Ascending aorta (tissue), 2 donors: Measurements from ENCODE around the gene USP2. TPM values are rescaled to one million over a fixed set of nuclear protein-coding genes. Genes with fewer than 3 reads are reported as not detected.

Experiments used
- DNase-seq, 2 donors: peaks; one replicate each; pipeline ENCODE4 v3.0.0-alpha.2; 2019; ENCODE audit warnings: low spot score in 2 of 2
- H3K27ac ChIP-seq, 2 donors: fragments of 200-600 bp; sonication (generic); one replicate each; pipeline ENCODE4 v1.5.1; 2016 to 2017; ENCODE audit warnings: mild to moderate bottlenecking in 1 of 2
- H3K27me3 ChIP-seq: fragments of 200-600 bp; sonication (generic); one replicate; pipeline ENCODE4 v1.5.1; 2017
- H3K36me3 ChIP-seq, 2 donors: fragments of 200-600 bp; sonication (generic); one replicate each; pipeline ENCODE4 v1.5.1; 2016
- H3K4me1 ChIP-seq, 2 donors: fragments of 200-600 bp; sonication (generic); one replicate each; pipeline ENCODE4 v1.5.1; 2016 to 2017; ENCODE audit warnings: mild to moderate bottlenecking in 1 of 2
- H3K4me3 ChIP-seq, 2 donors: fragments of 200-600 bp; sonication (generic); one replicate each; pipeline ENCODE4 v1.5.1; 2016 to 2017; ENCODE audit warnings: mild to moderate bottlenecking in 1 of 2
- H3K9me3 ChIP-seq, 2 donors: fragments of 200-600 bp; sonication (generic); one replicate each; pipeline ENCODE4 v1.5.1; 2016
- CTCF ChIP-seq, 3 experiments: fragments of 200-600 bp in 2 of 3; fragments of 450-650 bp in 1 of 3; sonication (generic) in 2 of 3; IDR thresholded peaks; one replicate each; pipeline ENCODE4 v1.5.1; 2016 to 2019; ENCODE audit warnings: antibody characterized with exemption in 3 of 3, mild to moderate bottlenecking in 1 of 3, moderate library complexity in 1 of 3
- intact Hi-C: fragments of 100-400 bp; cut with DNase I; formaldehyde crosslinking; loops from one replicate; pipeline ENCODE4 v1.15.1; 2023
- total RNA-seq: library from RNA; depleted of rRNA; stranded (reverse); fragments of >200 nt; gene quantifications from one replicate; pipeline ENCODE4 v1.1.0, GENCODE V29; 2016

Gene USP2
- total RNA-seq, 1 donor from 2014 or later, result not detected

GRCh38 chr11:119423509-119424254 lies 42.2 kb upstream of the USP2 start:
- TF ChIP-seq CTCF (IDR thresholded peaks at IDR 0.05), result no peak
- no peak for DNase-seq
- Histone ChIP-seq H3K27me3 (no peaks in the 10 kb centered on the region), H3K36me3 (no peaks in the 10 kb centered on the region), H3K27ac (no peak overlapping the region), H3K4me3 (peak overlapping the region in 1 of 2 donors; percentile 59), H3K4me1 (peaks cover 3 to 9% of the 10 kb centered on the region in 2 donors), H3K9me3 (no peaks in the 10 kb centered on the region)
- intact Hi-C loops, result no loop called here

- TF ChIP-seq CTCF (IDR thresholded peaks at IDR 0.05), result no peak
- Histone ChIP-seq H3K4me1 (peaks cover 3 to 12% of the 10 kb centered on the region in 2 donors), H3K36me3 (no peaks in the 10 kb centered on the region), H3K27ac (no peak within 1 kb of the TSS), H3K27me3 (no peaks in the 10 kb centered on the region), H3K9me3 (no peaks in the 10 kb centered on the region), H3K4me3 (peak within 1 kb of the TSS; percentile 5 to 59)
- intact Hi-C loops, result no loop called here
- no peak for DNase-seq
These were observed 41.5 kb upstream of the USP2 start, which contains the start of gene THY1 for GRCh38 chr11:119422809-119423508. THY1 (minus strand) TSS chr11:119423172; CDS start chr11:119420905, 2,267 bp downstream.

GRCh38 chr11:119421941-119422808 lies 40.7 kb upstream of the USP2 start:
- no peak for TF ChIP-seq CTCF (IDR thresholded peaks at IDR 0.05)

GRCh38 chr11:119421351-119421750 lies 39.9 kb upstream of the USP2 start:
- no peak for DNase-seq
- Histone ChIP-seq H3K36me3 (no peaks in the 10 kb centered on the region), H3K4me3 (peak overlapping the region in 1 of 2 donors; percentile 59), H3K27me3 (no peaks in the 10 kb centered on the region), H3K27ac (no peak overlapping the region), H3K4me1 (peaks cover 3 to 23% of the 10 kb centered on the region in 2 donors), H3K9me3 (no peaks in the 10 kb centered on the region)
- intact Hi-C loops, result no loop called here
- no peak for TF ChIP-seq CTCF (IDR thresholded peaks at IDR 0.05)

More at GRCh38 chr11:119421941-119422808, 40.7 kb upstream of the USP2 start:
- DNase-seq, result no peak
- Histone ChIP-seq H3K9me3 (no peaks in the 10 kb centered on the region), H3K27me3 (no peaks in the 10 kb centered on the region), H3K36me3 (no peaks in the 10 kb centered on the region), H3K4me1 (peaks cover 3 to 19% of the 10 kb centered on the region in 2 donors), H3K4me3 (peak overlapping the region; percentile 5 to 59), H3K27ac (no peak overlapping the region)
- intact Hi-C loops, result no loop called here

GRCh38 chr11:119420631-119421030 lies 39.1 kb upstream of the USP2 start:
- no peak overlapping the region for H3K27ac ChIP-seq

More at GRCh38 chr11:119420631-119421030, 39.1 kb upstream of the USP2 start:
- Histone ChIP-seq H3K4me1 (peaks cover 3 to 23% of the 10 kb centered on the region in 2 donors), H3K9me3 (no peaks in the 10 kb centered on the region), H3K4me3 (no peak overlapping the region), H3K27me3 (no peaks in the 10 kb centered on the region), H3K36me3 (no peaks in the 10 kb centered on the region)
- intact Hi-C loops, result no loop called here
- no peak for DNase-seq
- TF ChIP-seq CTCF (IDR thresholded peaks at IDR 0.05), result no peak
